Endodermal cell (in vitro differentiated cells): Measurements from ENCODE around the gene RNF10. TPM values are rescaled to one million over a fixed set of nuclear protein-coding genes. Genes with fewer than 3 reads are reported as not detected.
"Not testable (repeated sequence)": the region's sequence is repeated elsewhere in the genome, so short reads cannot be mapped to it uniquely, and the experiment has no call there.

Source experiments
- DNase-seq: peaks from one replicate; pipeline ENCODE4 v3.0.0-alpha.2; 2017
- H3K27ac ChIP-seq: 2 replicates; pipeline ENCODE4 v1.5.1; 2013; ENCODE audit warnings: mild to moderate bottlenecking, low read depth, low read length, moderate library complexity
- H3K27me3 ChIP-seq: 2 replicates; pipeline ENCODE4 v1.6.1; 2013; ENCODE audit warnings: mild to moderate bottlenecking, low read length, moderate library complexity; ENCODE audit not compliant: insufficient read depth, control insufficient read depth, poor library complexity, severe bottlenecking
- H3K36me3 ChIP-seq: 2 replicates; pipeline ENCODE4 v1.7.0; 2013; ENCODE audit warnings: mild to moderate bottlenecking, low read length, moderate library complexity; ENCODE audit not compliant: control insufficient read depth, insufficient read depth
- H3K4me1 ChIP-seq: one replicate; pipeline ENCODE4 v1.7.0; 2013; ENCODE audit warnings: low read length; ENCODE audit not compliant: control insufficient read depth, insufficient read depth
- H3K4me3 ChIP-seq: 2 replicates; pipeline ENCODE4 v1.5.1; 2013; ENCODE audit warnings: mild to moderate bottlenecking, low read length, moderate library complexity
- H3K9ac ChIP-seq: 2 replicates; pipeline ENCODE4 v1.6.1; 2013; ENCODE audit warnings: mild to moderate bottlenecking, low read length, moderate library complexity; ENCODE audit not compliant: poor library complexity, severe bottlenecking; ENCODE audit errors: extremely low read depth
- H3K9me3 ChIP-seq: 2 replicates; pipeline ENCODE4 v1.6.1; 2013; ENCODE audit warnings: mild to moderate bottlenecking, low read length, moderate library complexity; ENCODE audit not compliant: control insufficient read depth
- H3K27ac Mint-ChIP-seq: 2 replicates; pipeline ENCODE4 v1.8.0; 2020; ENCODE audit warnings: mixed read lengths
- H3K27me3 Mint-ChIP-seq: 2 replicates; pipeline ENCODE4 v1.8.0; 2021; ENCODE audit warnings: mild to moderate bottlenecking, mixed read lengths; ENCODE audit not compliant: insufficient read depth
- H3K36me3 Mint-ChIP-seq: 2 replicates; pipeline ENCODE4 v1.8.0; 2020; ENCODE audit warnings: low read depth, mixed read lengths
- H3K4me1 Mint-ChIP-seq: 2 replicates; pipeline ENCODE4 v1.8.0; 2020; ENCODE audit warnings: mixed read lengths
- H3K4me3 Mint-ChIP-seq: 2 replicates; pipeline ENCODE4 v1.8.0; 2020; ENCODE audit warnings: mild to moderate bottlenecking, moderate library complexity, mixed read lengths
- H3K9me3 Mint-ChIP-seq: 2 replicates; pipeline ENCODE4 v1.8.0; 2020; ENCODE audit warnings: mild to moderate bottlenecking, mixed read lengths
- WGBS, 2 experiments: methylation state at CpG; one replicate each; pipeline versions ENCODE4 v1.1.5 to v1.1.7; 2013; ENCODE audit warnings: missing lambda C conversion rate in 2 of 2, mixed read lengths in 1 of 2; ENCODE audit not compliant: insufficient coverage in 1 of 2, insufficient read length in 1 of 2; 5-methylcytosine and 5-hydroxymethylcytosine counted together
- total RNA-seq, 2 donors: library from RNA; stranded (reverse); fragmentation: NEBNext Ultra II Directional in 1 of 2; extraction: Animal tissue kit (Norgen Biotek cat#: 25700) in 1 of 2; gene quantifications; 2 replicates in 1 of 2; 3 replicates in 1 of 2; pipeline ENCODE4 v1.2.1, GENCODE V29; 2021
- TF ChIP-seq, protein P1 (sequence below): fragments of 200-600 bp; sonication (generic); conservative IDR thresholded peaks from 2 replicates; pipeline ENCODE4 v1.5.0; 2021; ENCODE audit warnings: antibody characterized with exemption, mild to moderate bottlenecking

Gene RNF10
- total RNA-seq, 2 donors from 2014 or later = 167 to 182 TPM

DNA sequence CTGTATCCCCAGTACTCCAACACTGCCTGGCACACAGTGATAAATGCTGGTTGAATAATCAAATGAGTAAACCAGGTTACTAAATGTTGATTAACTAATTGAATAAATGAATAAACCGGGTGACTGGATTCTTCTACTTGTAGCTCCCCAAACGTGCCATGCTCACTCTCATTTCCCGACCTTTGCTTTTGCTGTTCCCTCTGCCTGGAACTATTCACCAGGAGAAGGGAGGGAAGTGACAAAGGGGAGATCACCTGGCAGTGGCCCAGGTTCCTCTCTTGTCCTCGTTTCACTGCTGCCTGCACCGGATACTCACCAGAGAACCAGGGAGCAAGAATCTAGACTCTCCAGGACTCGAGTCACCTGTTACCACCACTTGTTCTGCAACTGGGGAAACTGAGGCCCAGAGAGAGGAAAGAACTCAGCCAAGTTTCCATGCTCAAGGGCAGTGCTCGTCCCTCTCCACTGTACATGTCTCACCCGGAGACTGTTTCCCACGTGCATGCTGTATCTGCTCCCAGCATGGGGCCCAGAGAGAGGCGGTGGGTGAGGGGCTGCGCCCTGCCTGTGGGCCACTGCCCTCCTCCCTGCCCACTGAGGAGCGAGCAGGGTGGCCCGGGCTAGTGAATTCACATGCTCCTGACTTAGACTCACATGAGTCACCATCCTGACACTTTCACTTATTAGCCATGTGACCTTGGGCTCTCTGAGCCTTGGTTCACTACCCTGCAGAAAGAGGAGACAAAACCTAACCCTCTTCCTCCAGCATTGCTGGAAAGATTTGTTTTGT, 64.7 kb downstream of the RNF10 start:
- no peak overlapping the region for H3K27ac ChIP-seq
- no peaks in the 10 kb centered on the region for H3K4me1 ChIP-seq
- TF ChIP-seq, protein P1, sequence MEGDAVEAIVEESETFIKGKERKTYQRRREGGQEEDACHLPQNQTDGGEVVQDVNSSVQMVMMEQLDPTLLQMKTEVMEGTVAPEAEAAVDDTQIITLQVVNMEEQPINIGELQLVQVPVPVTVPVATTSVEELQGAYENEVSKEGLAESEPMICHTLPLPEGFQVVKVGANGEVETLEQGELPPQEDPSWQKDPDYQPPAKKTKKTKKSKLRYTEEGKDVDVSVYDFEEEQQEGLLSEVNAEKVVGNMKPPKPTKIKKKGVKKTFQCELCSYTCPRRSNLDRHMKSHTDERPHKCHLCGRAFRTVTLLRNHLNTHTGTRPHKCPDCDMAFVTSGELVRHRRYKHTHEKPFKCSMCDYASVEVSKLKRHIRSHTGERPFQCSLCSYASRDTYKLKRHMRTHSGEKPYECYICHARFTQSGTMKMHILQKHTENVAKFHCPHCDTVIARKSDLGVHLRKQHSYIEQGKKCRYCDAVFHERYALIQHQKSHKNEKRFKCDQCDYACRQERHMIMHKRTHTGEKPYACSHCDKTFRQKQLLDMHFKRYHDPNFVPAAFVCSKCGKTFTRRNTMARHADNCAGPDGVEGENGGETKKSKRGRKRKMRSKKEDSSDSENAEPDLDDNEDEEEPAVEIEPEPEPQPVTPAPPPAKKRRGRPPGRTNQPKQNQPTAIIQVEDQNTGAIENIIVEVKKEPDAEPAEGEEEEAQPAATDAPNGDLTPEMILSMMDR = no peak
- Mint-ChIP-seq H3K27me3 (peaks cover 5% of the 10 kb centered on the region), H3K36me3 (no peaks in the 10 kb centered on the region), H3K9me3 (no peaks in the 10 kb centered on the region), H3K4me1 (peaks cover 18% of the 10 kb centered on the region), H3K27ac (no peak overlapping the region), H3K4me3 (no peak overlapping the region)
- peak; percentile 76 for DNase-seq
- H3K27me3 ChIP-seq = no peaks in the 10 kb centered on the region
- no peak overlapping the region for H3K9ac ChIP-seq
- H3K9me3 ChIP-seq = no peaks in the 10 kb centered on the region
- 70% methylated on average over 7 to 13 of the region's 13 CpGs for WGBS, 2 experiments
- H3K36me3 ChIP-seq = no peaks in the 10 kb centered on the region
- H3K4me3 ChIP-seq = no peak overlapping the region

DNA sequence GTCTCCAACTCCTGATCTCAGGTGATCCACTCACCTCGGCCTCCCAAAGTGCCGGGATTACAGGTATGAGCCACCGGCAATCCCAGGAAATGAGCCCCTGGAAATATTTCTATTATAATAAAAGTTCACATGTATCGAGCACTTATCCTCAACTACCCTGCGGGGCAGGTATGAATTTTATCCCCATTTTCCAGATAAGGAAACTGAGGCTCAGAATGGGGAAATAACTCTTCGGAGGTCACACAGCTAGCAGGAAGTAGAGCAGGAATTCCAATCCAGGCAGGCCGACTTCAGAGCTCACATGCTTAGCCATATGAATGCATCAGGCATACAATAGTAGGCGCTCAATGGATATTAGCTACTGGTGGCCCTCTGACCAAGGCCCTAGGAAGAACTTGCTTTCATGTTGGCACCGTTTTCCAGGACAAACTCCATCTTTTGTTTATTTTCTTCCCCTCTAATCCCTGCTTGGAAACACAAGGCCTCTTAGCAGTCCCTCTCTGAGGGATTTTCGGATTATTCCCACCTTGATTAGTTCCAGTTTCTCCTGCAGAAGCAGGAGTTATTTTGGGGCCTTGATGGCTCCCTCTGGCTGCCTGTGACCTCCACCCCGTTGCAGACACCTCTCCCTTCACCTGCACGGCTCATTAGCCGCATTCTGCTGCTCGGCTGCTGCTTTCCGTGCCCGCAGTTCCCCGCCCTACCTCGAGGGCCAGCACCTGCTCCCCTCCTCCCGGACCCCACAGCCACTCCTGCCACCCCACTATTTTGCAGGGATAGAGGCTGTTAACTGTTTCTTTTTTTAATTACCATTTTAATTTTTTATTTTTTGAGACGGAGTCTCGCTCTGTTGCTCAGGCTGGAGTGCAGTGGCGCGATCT, 65.8 kb downstream of the RNF10 start:
- no peaks in the 10 kb centered on the region for H3K36me3 Mint-ChIP-seq
- Histone ChIP-seq H3K9ac (no peak overlapping the region), H3K4me1 (no peaks in the 10 kb centered on the region), H3K36me3 (no peaks in the 10 kb centered on the region), H3K27ac (no peak overlapping the region), H3K27me3 (no peaks in the 10 kb centered on the region), H3K4me3 (no peak overlapping the region), H3K9me3 (no peaks in the 10 kb centered on the region)
- no peak overlapping the region for H3K4me3 Mint-ChIP-seq
- peaks cover 18% of the 10 kb centered on the region for H3K4me1 Mint-ChIP-seq
- no peaks in the 10 kb centered on the region for H3K9me3 Mint-ChIP-seq
- 80% methylated on average over 16 to 23 of the region's 23 CpGs for WGBS, 2 experiments
- TF ChIP-seq, protein P1 = peak; percentile 50
- no peak overlapping the region for H3K27ac Mint-ChIP-seq
- H3K27me3 Mint-ChIP-seq = peaks cover 5% of the 10 kb centered on the region
- DNase-seq = peak; percentile 78

DNA sequence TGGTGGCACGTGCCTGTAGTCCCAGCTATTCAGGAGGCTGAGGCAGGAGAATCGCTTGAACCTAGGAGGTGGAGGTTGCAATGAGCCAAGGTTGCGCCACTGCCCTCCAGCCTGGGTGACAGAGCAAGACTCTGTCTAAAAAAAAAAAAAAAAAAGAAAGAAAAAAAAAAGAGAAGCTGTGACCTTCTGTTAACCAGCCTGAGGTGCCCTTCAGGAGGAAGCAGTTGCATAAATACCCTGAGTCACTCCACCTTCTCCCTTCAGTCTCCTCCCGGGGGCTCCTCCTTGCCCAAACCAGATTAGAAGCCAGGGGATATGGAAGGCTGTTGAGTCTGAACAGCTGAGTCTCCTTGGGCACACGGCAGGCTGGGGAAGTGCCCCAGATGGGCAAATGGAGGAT, 68.3 kb downstream of the RNF10 start:
- H3K4me3 ChIP-seq, H3K9me3 ChIP-seq, H3K36me3 ChIP-seq, H3K27ac ChIP-seq, H3K4me1 ChIP-seq, H3K27me3 Mint-ChIP-seq, DNase-seq, H3K36me3 Mint-ChIP-seq, H3K4me3 Mint-ChIP-seq, H3K9me3 Mint-ChIP-seq, H3K9ac ChIP-seq, H3K27ac Mint-ChIP-seq, H3K27me3 ChIP-seq: not testable (repeated sequence)
- WGBS, 2 experiments = 83 to 95% methylated on average over 3 to 5 of the region's 5 CpGs
- H3K4me1 Mint-ChIP-seq = peaks cover 18% of the 10 kb centered on the region
